Measurements from ENCODE around the gene CRB3.
"Not testable (repeated sequence)": the region's sequence is repeated elsewhere in the genome, so short reads cannot be mapped to it uniquely, and the experiment has no call there.

The CRB3 gene

GRCh38 chr19:6482343-6482686, 18.2 kb downstream of the CRB3 start:
- DNase-seq (ENCODE audit: low read depth), result no peak
- H3K4me3 ChIP-seq (ENCODE audit: low read depth, low read length), result no peak overlapping the region

- no peak for DNase-seq (ENCODE audit: low read depth)
- H3K4me3 ChIP-seq (ENCODE audit: low read depth, low read length), result no peak overlapping the region
Observed at GRCh38 chr19:6483235-6483634, 19.2 kb downstream of the CRB3 start.

- no peak overlapping the region for H3K4me3 ChIP-seq (ENCODE audit: low read depth, low read length)
- DNase-seq (ENCODE audit: low read depth), result no peak
Observed at GRCh38 chr19:6484230-6484629, 20.2 kb downstream of the CRB3 start.

- H3K4me3 ChIP-seq (ENCODE audit: low read depth, low read length), result no peak overlapping the region
- no peak for DNase-seq (ENCODE audit: low read depth)
Observed at GRCh38 chr19:6484831-6485230, 20.8 kb downstream of the CRB3 start.

GRCh38 chr19:6489278-6490061, 25.4 kb downstream of the CRB3 start:
- no peak overlapping the region for H3K4me3 ChIP-seq (ENCODE audit: low read depth, low read length)
- no peak for DNase-seq (ENCODE audit: low read depth)

- H3K4me3 ChIP-seq (ENCODE audit: low read depth, low read length), result no peak overlapping the region
Observed at GRCh38 chr19:6490134-6490533, 26.1 kb downstream of the CRB3 start.

GRCh38 chr19:6491802-6492592, 27.9 kb downstream of the CRB3 start:
- no peak overlapping the region for H3K4me3 ChIP-seq (ENCODE audit: low read depth, low read length)
- no peak for DNase-seq (ENCODE audit: low read depth)

More at GRCh38 chr19:6490134-6490533, 26.1 kb downstream of the CRB3 start:
- DNase-seq (ENCODE audit: low read depth), result no peak

- H3K4me3 ChIP-seq (ENCODE audit: low read depth, low read length), result no peak overlapping the region
- DNase-seq (ENCODE audit: low read depth), result no peak
Observed at GRCh38 chr19:6494438-6495036, 30.5 kb downstream of the CRB3 start.

GRCh38 chr19:6495947-6496346, 31.9 kb downstream of the CRB3 start:
- no peak overlapping the region for H3K4me3 ChIP-seq (ENCODE audit: low read depth, low read length)
- DNase-seq (ENCODE audit: low read depth), result no peak

- no peak overlapping the region for H3K4me3 ChIP-seq (ENCODE audit: low read depth, low read length)
- no peak for DNase-seq (ENCODE audit: low read depth)
Observed at GRCh38 chr19:6498294-6499036, 34.4 kb downstream of the CRB3 start.

- DNase-seq (ENCODE audit: low read depth), result no peak
- no peak overlapping the region for H3K4me3 ChIP-seq (ENCODE audit: low read depth, low read length)
Observed at GRCh38 chr19:6499052-6499790, 35.1 kb downstream of the CRB3 start.

GRCh38 chr19:6500837-6501739, 37.0 kb downstream of the CRB3 start:
- DNase-seq (ENCODE audit: low read depth), result no peak
- H3K4me3 ChIP-seq (ENCODE audit: low read depth, low read length), result no peak overlapping the region

GRCh38 chr19:6501740-6502648, 37.9 kb downstream of the CRB3 start, which contains the start of gene TUBB4A:
Gene TUBB4A (minus strand): TSS chr19:6502309. CDS start chr19:6502212, 97 bp downstream.
- no peak for DNase-seq (ENCODE audit: low read depth)
- H3K4me3 ChIP-seq (ENCODE audit: low read depth, low read length), result no peak within 1 kb of the TSS

- no peak overlapping the region for H3K4me3 ChIP-seq (ENCODE audit: low read depth, low read length)
- no peak for DNase-seq (ENCODE audit: low read depth)
Observed at GRCh38 chr19:6503407-6504201, 39.5 kb downstream of the CRB3 start.

GRCh38 chr19:6508028-6508771, 44.1 kb downstream of the CRB3 start:
- DNase-seq (ENCODE audit: low read depth); H3K4me3 ChIP-seq (ENCODE audit: low read depth, low read length): not testable (repeated sequence)
